Tibial artery (tissue), 4 donors: ENCODE results near the gene ATP5F1D.

Experiments used
- DNase-seq, 2 donors: peaks; one replicate each; pipeline ENCODE4 v3.0.0-alpha.2; 2019
- H3K27ac ChIP-seq, 2 donors: fragments of 200-600 bp; sonication (generic) in 1 of 2; 1 replicate in 1 of 2; 2 replicates in 1 of 2; pipeline ENCODE4 v1.5.1; 2018 to 2019; ENCODE audit warnings: mild to moderate bottlenecking in 1 of 2
- H3K27me3 ChIP-seq, 2 donors: fragments of 200-600 bp; sonication (generic) in 1 of 2; one replicate each; pipeline versions ENCODE4 v1.5.1 to v1.6.0; 2016 to 2019
- H3K36me3 ChIP-seq, 3 donors: fragments of 200-600 bp; sonication (generic) in 2 of 3; one replicate each; pipeline ENCODE4 v1.5.1; 2016 to 2019; ENCODE audit warnings: mild to moderate bottlenecking in 2 of 3
- H3K4me1 ChIP-seq, 4 donors: fragments of 200-600 bp; sonication (generic) in 2 of 4; 1 replicate in 3 of 4; 2 replicates in 1 of 4; pipeline ENCODE4 v1.5.1; 2016 to 2019
- H3K4me3 ChIP-seq, 2 donors: fragments of 200-600 bp; sonication (generic) in 1 of 2; 1 replicate in 1 of 2; 2 replicates in 1 of 2; pipeline ENCODE4 v1.5.1; 2018 to 2019; ENCODE audit warnings: mild to moderate bottlenecking in 2 of 2
- H3K9me3 ChIP-seq, 3 donors: fragments of 200-600 bp; sonication (generic) in 1 of 3; one replicate each; pipeline ENCODE4 v1.5.1; 2016 to 2019
- intact Hi-C: fragments of 100-400 bp; cut with DNase I; formaldehyde crosslinking; loops from one replicate; pipeline ENCODE4 v1.15.0; 2023; ENCODE audit warnings: low total_unique reads
- TF ChIP-seq, protein P1 (sequence below), 2 experiments: fragments of 200-600 bp in 1 of 2; fragments of 450-650 bp in 1 of 2; IDR thresholded peaks; one replicate each; pipeline ENCODE4 v1.5.1; 2017 to 2019; ENCODE audit warnings: antibody characterized with exemption in 2 of 2, mild to moderate bottlenecking in 1 of 2, moderate library complexity in 1 of 2

ATP5F1D gene

DNA sequence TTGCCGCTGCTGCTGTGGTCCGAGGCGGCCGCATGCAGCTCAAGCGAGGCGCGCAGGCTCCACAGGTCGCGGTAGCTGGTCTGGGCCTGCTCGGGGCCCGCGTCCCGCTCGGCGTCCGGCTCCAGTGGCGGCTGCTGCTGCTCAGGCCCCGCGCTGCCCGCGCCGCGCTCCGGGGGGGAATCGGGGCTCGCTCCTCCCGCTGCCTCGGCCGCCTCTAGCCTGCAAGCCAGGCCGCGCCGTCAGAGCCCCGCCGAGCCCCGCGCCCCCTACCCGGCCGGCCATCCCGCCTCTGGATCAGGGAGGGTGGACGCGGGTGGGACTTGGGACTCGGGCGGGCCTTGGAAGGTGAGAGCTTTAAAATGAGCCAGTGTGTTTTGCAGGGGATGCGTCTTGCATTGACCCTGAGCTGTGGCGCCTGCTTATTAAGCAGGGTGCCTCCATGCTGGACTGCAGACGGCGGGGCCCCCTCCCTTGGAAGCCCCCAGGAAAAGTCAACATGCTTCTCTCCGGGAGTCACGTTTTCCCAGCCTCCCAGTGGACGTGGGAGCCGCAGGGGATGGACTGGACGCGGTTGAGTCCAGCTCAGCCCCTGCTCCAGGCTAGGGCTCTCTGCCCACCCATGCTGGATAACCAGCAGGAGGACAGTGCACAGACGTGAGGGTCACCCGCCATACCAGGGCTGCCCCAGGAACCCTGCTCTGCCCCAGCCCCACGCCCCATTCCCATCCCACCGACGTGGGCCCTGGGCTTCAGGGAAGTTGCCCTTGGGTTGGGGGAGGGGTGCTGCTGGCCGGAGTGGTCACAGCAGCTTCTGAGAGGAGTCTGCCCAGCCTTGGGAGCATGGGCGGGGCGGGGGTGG, 11.4 kb upstream of the ATP5F1D start:
- H3K9me3 ChIP-seq, result no peaks in the 10 kb centered on the region
- intact Hi-C loops, result no loop called here

DNA sequence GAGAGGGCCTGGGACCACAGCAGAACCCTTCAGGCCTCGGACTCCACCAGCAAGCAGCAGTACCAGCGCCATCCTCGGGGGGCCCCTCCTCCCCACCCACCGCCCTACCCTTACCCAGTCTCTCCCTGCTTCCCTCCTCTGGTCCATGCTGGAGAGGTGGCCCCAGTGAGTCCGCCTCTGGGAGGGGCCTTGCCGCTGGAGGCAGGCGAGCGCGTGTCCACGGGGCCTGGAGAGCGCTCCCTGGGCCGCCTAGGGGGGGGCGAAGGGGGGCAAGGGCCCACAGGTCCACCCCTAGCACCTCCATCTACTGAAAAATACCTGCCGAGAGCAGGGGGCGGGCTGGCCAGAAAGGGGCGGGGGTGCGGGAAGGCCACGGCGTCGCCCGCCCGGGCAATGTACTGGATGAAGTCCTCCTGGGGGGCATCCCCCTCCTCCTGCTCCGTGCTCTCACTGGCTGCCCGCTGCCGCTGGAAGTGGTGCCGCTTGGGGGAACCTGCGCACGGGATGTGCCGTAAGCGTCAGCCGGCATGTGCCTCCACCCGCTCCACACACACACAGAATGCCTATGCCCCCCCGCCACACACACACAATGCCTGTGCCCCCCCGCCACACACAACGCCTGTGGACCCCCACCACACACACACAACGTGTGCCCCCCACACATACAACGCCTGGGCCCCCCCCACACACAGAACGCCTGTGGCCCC, 10.6 kb upstream of the ATP5F1D start:
- Histone ChIP-seq H3K4me1 (peaks cover 0 to 11% (median 4%) of the 10 kb centered on the region in 4 donors), H3K27me3 (no peaks in the 10 kb centered on the region), H3K27ac (no peak overlapping the region), H3K9me3 (no peaks in the 10 kb centered on the region), H3K36me3 (peaks cover 18 to 29% (median 23%) of the 10 kb centered on the region in 3 donors), H3K4me3 (no peak overlapping the region)
- TF ChIP-seq, protein P1, sequence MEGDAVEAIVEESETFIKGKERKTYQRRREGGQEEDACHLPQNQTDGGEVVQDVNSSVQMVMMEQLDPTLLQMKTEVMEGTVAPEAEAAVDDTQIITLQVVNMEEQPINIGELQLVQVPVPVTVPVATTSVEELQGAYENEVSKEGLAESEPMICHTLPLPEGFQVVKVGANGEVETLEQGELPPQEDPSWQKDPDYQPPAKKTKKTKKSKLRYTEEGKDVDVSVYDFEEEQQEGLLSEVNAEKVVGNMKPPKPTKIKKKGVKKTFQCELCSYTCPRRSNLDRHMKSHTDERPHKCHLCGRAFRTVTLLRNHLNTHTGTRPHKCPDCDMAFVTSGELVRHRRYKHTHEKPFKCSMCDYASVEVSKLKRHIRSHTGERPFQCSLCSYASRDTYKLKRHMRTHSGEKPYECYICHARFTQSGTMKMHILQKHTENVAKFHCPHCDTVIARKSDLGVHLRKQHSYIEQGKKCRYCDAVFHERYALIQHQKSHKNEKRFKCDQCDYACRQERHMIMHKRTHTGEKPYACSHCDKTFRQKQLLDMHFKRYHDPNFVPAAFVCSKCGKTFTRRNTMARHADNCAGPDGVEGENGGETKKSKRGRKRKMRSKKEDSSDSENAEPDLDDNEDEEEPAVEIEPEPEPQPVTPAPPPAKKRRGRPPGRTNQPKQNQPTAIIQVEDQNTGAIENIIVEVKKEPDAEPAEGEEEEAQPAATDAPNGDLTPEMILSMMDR (IDR thresholded peaks at IDR 0.05), result no peak
- intact Hi-C loops, result no loop called here
- DNase-seq, result no peak

More for the DNA sequence above, 11.4 kb upstream of the ATP5F1D start:
- no peaks in the 10 kb centered on the region for H3K27me3 ChIP-seq
- peaks cover 22 to 37% (median 29%) of the 10 kb centered on the region in 3 donors for H3K36me3 ChIP-seq
- peaks cover 0 to 11% (median 4%) of the 10 kb centered on the region in 4 donors for H3K4me1 ChIP-seq
- TF ChIP-seq, protein P1 (IDR thresholded peaks at IDR 0.05), result no peak
- DNase-seq, result no peak
- H3K27ac ChIP-seq, result no peak overlapping the region
- H3K4me3 ChIP-seq, result no peak overlapping the region

DNA sequence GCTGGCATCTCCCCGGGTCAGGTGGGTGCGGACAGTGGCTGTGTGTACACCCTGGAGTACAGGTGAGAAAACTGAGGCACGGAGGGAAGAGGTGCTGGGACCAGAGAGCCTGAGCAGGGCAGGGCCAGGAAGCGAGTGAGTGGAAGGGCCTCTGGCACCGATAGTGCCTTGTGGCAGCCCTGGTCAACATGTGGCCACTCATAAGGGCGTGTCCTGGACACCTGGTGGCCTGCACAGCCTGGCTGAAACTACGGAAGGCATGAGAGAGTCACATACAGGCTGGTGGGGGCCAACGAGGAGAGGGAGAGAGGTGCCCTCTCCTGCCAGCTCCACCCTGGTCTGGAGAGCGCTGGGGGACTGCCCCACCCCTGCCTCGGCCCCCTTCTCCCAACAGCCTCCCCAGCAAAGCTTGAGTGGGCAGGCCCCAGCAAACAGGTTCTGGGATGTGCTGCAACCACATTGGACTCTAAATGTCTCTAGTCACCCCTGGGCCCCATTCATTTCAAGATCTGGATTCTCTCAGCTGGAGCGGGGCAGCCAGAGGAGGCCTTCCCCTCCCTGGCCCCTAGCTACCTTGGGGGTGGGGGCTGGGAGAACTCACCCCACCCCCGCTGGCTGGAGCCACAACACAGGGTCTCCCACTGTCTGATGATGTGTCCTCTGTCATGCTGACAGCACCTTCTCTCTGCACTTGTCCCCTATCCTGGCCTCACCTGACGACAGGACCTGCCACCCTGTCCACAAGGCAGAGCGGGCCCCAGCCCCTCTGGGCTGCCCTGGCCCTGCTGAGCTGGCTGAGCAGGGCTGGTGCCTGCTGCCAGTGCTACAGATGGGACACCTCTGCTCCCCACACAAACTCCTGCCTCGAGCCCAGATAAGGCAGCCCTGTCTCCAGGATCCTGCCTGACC, 9.6 kb upstream of the ATP5F1D start:
- Histone ChIP-seq H3K27me3 (peaks cover 0 to 6% of the 10 kb centered on the region in 2 donors), H3K36me3 (peaks cover 10 to 18% (median 14%) of the 10 kb centered on the region in 3 donors), H3K27ac (peak overlapping the region in 1 of 2 donors; percentile 43), H3K9me3 (no peaks in the 10 kb centered on the region), H3K4me1 (peaks cover 0 to 19% (median 11%) of the 10 kb centered on the region in 4 donors), H3K4me3 (no peak overlapping the region)
- TF ChIP-seq, protein P1 (IDR thresholded peaks at IDR 0.05), result no peak
- intact Hi-C loops, result no loop called here
- DNase-seq, result no peak

DNA sequence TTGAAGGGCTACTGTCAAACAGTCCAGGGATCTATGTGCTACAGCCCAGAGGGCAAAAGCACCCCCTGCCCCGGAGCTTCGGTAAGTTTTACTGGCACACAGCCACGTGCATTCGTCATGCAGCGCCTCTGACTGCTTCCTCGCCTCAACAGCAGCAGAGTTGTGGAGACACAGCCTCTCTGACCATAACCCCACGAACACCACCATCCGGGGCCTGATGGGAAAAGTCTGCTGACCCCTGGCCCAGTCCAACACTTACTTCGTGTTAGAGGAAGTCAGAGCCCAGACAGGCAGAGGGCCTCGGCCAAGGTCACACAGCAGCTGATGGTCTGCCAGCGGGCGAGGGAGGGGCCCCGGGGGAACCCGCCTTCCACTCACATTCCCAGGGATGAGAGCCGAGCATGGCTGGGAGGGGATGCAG, 8.9 kb upstream of the ATP5F1D start:
- TF ChIP-seq, protein P1 (IDR thresholded peaks at IDR 0.05), result no peak
- DNase-seq, result no peak
- peaks cover 6 to 12% (median 7%) of the 10 kb centered on the region in 3 donors for H3K36me3 ChIP-seq
- intact Hi-C loops, result no loop called here
- H3K4me3 ChIP-seq, result no peak overlapping the region
- peaks cover 0 to 25% (median 17%) of the 10 kb centered on the region in 4 donors for H3K4me1 ChIP-seq
- H3K9me3 ChIP-seq, result no peaks in the 10 kb centered on the region
- H3K27me3 ChIP-seq, result peaks cover 0 to 11% of the 10 kb centered on the region in 2 donors
- H3K27ac ChIP-seq, result peak overlapping the region in 1 of 2 donors; percentile 43

DNA sequence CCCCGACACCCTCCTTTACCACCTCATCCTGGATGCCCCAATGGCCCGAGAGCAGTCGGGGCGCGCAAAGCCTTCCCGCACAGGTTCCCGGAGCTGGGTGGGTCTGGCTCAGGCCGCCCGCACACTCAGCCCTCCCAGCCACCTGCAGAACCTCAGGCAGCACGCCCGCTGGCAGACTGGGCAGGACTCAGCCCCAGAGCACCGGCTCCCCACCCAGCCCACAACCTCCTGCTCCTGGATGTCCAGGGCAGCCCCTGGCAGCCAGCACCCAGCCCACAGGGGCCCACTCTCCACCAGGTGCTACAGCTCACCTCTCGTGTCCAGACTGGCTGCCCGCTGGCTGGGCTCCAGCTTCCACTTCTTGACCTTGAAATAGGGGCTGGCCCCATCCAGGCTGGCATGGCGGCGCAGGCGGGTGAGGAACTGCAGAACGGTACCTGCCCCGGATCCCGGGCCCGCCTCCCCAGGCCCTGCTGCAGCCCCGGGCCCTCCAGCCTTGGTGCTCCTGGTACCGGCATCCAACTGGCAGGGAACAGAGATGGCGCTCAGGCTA, 8.4 kb upstream of the ATP5F1D start:
- peaks cover under 1 to 6% (median 1%) of the 10 kb centered on the region in 3 donors for H3K36me3 ChIP-seq
- no peak overlapping the region for H3K4me3 ChIP-seq
- intact Hi-C loops, result no loop called here
- peaks cover 0 to 29% (median 19%) of the 10 kb centered on the region in 4 donors for H3K4me1 ChIP-seq
- H3K27me3 ChIP-seq, result peaks cover 0 to 11% of the 10 kb centered on the region in 2 donors
- no peaks in the 10 kb centered on the region for H3K9me3 ChIP-seq
- H3K27ac ChIP-seq, result peak overlapping the region in 1 of 2 donors; percentile 43
- TF ChIP-seq, protein P1 (IDR thresholded peaks at IDR 0.05), result no peak
- DNase-seq, result no peak
